Upper lobe of left lung (tissue), 6 donors: Measurements from ENCODE around the gene GLT8D1. TPM values are rescaled to one million over a fixed set of nuclear protein-coding genes. Genes with fewer than 3 reads are reported as not detected.
"Not testable (repeated sequence)": the region's sequence is repeated elsewhere in the genome, so short reads cannot be mapped to it uniquely, and the experiment has no call there.

ENCODE experiments used
- ATAC-seq, 2 donors: fragments of 200-7000 bp; cut with Tn5 transposase; one replicate each; pipeline ENCODE4 v1.9.1; 2022; ENCODE audit warnings: mild to moderate bottlenecking in 2 of 2, moderate library complexity in 2 of 2; ENCODE audit not compliant: low FRiP score in 2 of 2
- DNase-seq, 2 donors: peaks; one replicate each; pipeline ENCODE4 v3.0.0-alpha.2; 2019 to 2020
- H3K27ac ChIP-seq, 4 donors: fragments of 200-600 bp; sonication (generic); one replicate each; pipeline ENCODE4 v1.5.1; 2016 to 2019
- H3K27me3 ChIP-seq, 4 donors: fragments of 200-600 bp; sonication (generic); one replicate each; pipeline ENCODE4 v1.5.1; 2017 to 2019
- H3K36me3 ChIP-seq, 4 donors: fragments of 200-600 bp; sonication (generic); one replicate each; pipeline ENCODE4 v1.5.1; 2016 to 2019
- H3K4me1 ChIP-seq, 4 donors: fragments of 200-600 bp; sonication (generic); one replicate each; pipeline ENCODE4 v1.5.1; 2018 to 2019
- H3K4me3 ChIP-seq, 4 donors: fragments of 200-600 bp; sonication (generic); one replicate each; pipeline ENCODE4 v1.5.1; 2017 to 2019; ENCODE audit warnings: mild to moderate bottlenecking in 2 of 4, moderate library complexity in 1 of 4
- H3K9me3 ChIP-seq, 4 donors: fragments of 200-600 bp; sonication (generic); one replicate each; pipeline ENCODE4 v1.5.1; 2018 to 2019
- CTCF ChIP-seq, 6 experiments: fragments of 450-650 bp in 4 of 6; fragments of 200-600 bp in 2 of 6; sonication (generic) in 2 of 6; IDR thresholded peaks; one replicate each; pipeline ENCODE4 v1.5.1; 2016 to 2019; ENCODE audit warnings: antibody characterized with exemption in 6 of 6
- EP300 ChIP-seq, 4 donors: sonication (generic); formaldehyde crosslinking; IDR thresholded peaks; one replicate each; pipeline ENCODE4 v1.5.1; 2017; ENCODE audit warnings: antibody characterized with exemption in 4 of 4, control low read depth in 2 of 4
- POLR2A ChIP-seq, 4 donors: fragments of 450-650 bp; IDR thresholded peaks; one replicate each; pipeline ENCODE4 v1.5.1; 2016 to 2017; ENCODE audit warnings: antibody characterized with exemption in 4 of 4, mild to moderate bottlenecking in 2 of 4
- POLR2AphosphoS5 ChIP-seq, 2 donors: sonication (generic); formaldehyde crosslinking; IDR thresholded peaks; one replicate each; pipeline ENCODE4 v1.5.1; 2017; ENCODE audit warnings: antibody characterized with exemption in 2 of 2
- WGBS, 2 donors: methylation state at CpG; one replicate each; pipeline ENCODE4 v1.1.5; 2017 to 2018; 5-methylcytosine and 5-hydroxymethylcytosine counted together
- total RNA-seq, 6 donors: library from RNA; depleted of rRNA in 4 of 6; stranded (reverse); fragments of >200 nt in 4 of 6; gene quantifications; one replicate each; pipeline versions ENCODE4 v1.1.0 to v1.2.1, GENCODE V29; 2016 to 2021
- donor health status: DM: no; HTN: no; CAD: no; lungs with moderate emphysema.
- donor health status: DM: no; HTN: yes; CAD: no; lungs with severe emphysema.

GLT8D1 gene
- total RNA-seq, 6 donors from 2014 or later = 29.3 to 70.2 (median 38.6) TPM

GRCh38 chr3:52679811-52680210 lies 25.8 kb downstream of the GLT8D1 start:
- no peak for ATAC-seq
- Histone ChIP-seq H3K9me3 (no peaks in the 10 kb centered on the region), H3K27ac (peak overlapping the region in 3 of 4 donors; percentile 6 to 43 (median 26)), H3K4me3 (no peak overlapping the region), H3K27me3 (no peaks in the 10 kb centered on the region), H3K36me3 (peaks cover 10 to 56% (median 33%) of the 10 kb centered on the region in 4 donors), H3K4me1 (peaks cover 30 to 59% (median 39%) of the 10 kb centered on the region in 4 donors)
- TF ChIP-seq POLR2A (IDR thresholded peaks at IDR 0.05) (no peak), EP300 (IDR thresholded peaks at IDR 0.05) (no peak), POLR2AphosphoS5 (IDR thresholded peaks at IDR 0.05) (no peak), CTCF (IDR thresholded peaks at IDR 0.05) (no peak)
- 46 to 62% methylated on average over 1 of the region's 1 CpG for whole genome bisulfite sequencing, 2 donors
- no peak for DNase-seq

- no peak for TF ChIP-seq CTCF (IDR thresholded peaks at IDR 0.05)
- TF ChIP-seq POLR2A (IDR thresholded peaks at IDR 0.05) = no peak
- TF ChIP-seq EP300 (IDR thresholded peaks at IDR 0.05) = no peak
- no peak for TF ChIP-seq POLR2AphosphoS5 (IDR thresholded peaks at IDR 0.05)
- H3K27me3 ChIP-seq = no peaks in the 10 kb centered on the region
- peaks cover 25 to 53% (median 33%) of the 10 kb centered on the region in 4 donors for H3K4me1 ChIP-seq
- peak overlapping the region in 1 of 4 donors; percentile 43 for H3K27ac ChIP-seq
- no peaks in the 10 kb centered on the region for H3K9me3 ChIP-seq
- DNase-seq (no peak), ATAC-seq (no peak)
- no peak overlapping the region for H3K4me3 ChIP-seq
- H3K36me3 ChIP-seq = peaks cover 13 to 60% (median 34%) of the 10 kb centered on the region in 4 donors
- 69 to 72% methylated on average over 3 of the region's 3 CpGs for WGBS, 2 donors
Measured at GRCh38 chr3:52679199-52679538, 26.4 kb downstream of the GLT8D1 start.

- Histone ChIP-seq H3K4me1 (peaks cover 24 to 47% (median 27%) of the 10 kb centered on the region in 4 donors), H3K36me3 (peaks cover 13 to 67% (median 37%) of the 10 kb centered on the region in 4 donors), H3K27ac (peak overlapping the region in 1 of 4 donors; percentile 38), H3K27me3 (no peaks in the 10 kb centered on the region), H3K4me3 (no peak overlapping the region), H3K9me3 (no peaks in the 10 kb centered on the region)
- TF ChIP-seq CTCF (IDR thresholded peaks at IDR 0.05) (no peak), EP300 (IDR thresholded peaks at IDR 0.05) (no peak), POLR2A (IDR thresholded peaks at IDR 0.05) (no peak), POLR2AphosphoS5 (IDR thresholded peaks at IDR 0.05) (no peak)
- no peak for ATAC-seq
- 93% methylated on average over 6 of the region's 6 CpGs for WGBS, 2 donors
- DNase-seq = no peak
Measured at GRCh38 chr3:52678265-52679198, 27.1 kb downstream of the GLT8D1 start.

GRCh38 chr3:52676201-52676600 lies 29.4 kb downstream of the GLT8D1 start:
- H3K36me3 ChIP-seq = peaks cover 16 to 90% (median 52%) of the 10 kb centered on the region in 4 donors
- WGBS, 2 donors = 91 to 98% methylated on average over 3 of the region's 3 CpGs

GRCh38 chr3:52671676-52672075 lies 33.9 kb downstream of the GLT8D1 start:
- WGBS, 2 donors = 59 to 60% methylated on average over 1 of the region's 1 CpG
- no peak for TF ChIP-seq EP300 (IDR thresholded peaks at IDR 0.05)
- no peak for TF ChIP-seq CTCF (IDR thresholded peaks at IDR 0.05)
- TF ChIP-seq POLR2AphosphoS5 (IDR thresholded peaks at IDR 0.05) = no peak
- TF ChIP-seq POLR2A (IDR thresholded peaks at IDR 0.05) = no peak
- H3K9me3 ChIP-seq = no peaks in the 10 kb centered on the region
- H3K4me3 ChIP-seq = no peak overlapping the region
- H3K27me3 ChIP-seq = no peaks in the 10 kb centered on the region
- ATAC-seq (no peak), DNase-seq (no peak)
- peak overlapping the region in 1 of 4 donors; percentile 71 for H3K27ac ChIP-seq
- H3K4me1 ChIP-seq = peaks cover 12 to 22% (median 16%) of the 10 kb centered on the region in 4 donors
- peaks cover 18 to 86% (median 45%) of the 10 kb centered on the region in 4 donors for H3K36me3 ChIP-seq

More at GRCh38 chr3:52676201-52676600, 29.4 kb downstream of the GLT8D1 start:
- not testable (repeated sequence) for DNase-seq, H3K4me3 ChIP-seq, ATAC-seq, H3K9me3 ChIP-seq, H3K27me3 ChIP-seq, H3K27ac ChIP-seq
- H3K4me1 ChIP-seq = peaks cover 12 to 29% (median 15%) of the 10 kb centered on the region in 4 donors
